HCT116 (cell line): Measurements from ENCODE around the gene TMEM59L.

ENCODE experiments used
- ATF3 ChIP-seq: IDR thresholded peaks from 2 replicates; pipeline ENCODE4 v1.6.1; 2012
- CTCF ChIP-seq, 3 experiments: fragments of 200-600 bp in 1 of 3; sonication (generic) in 1 of 3; IDR thresholded peaks in 2 of 3; conservative IDR thresholded peaks in 1 of 3; 2 replicates each; pipeline ENCODE4 v1.5.1; 2012 to 2017; ENCODE audit warnings: low read depth in 2 of 3, low read length in 2 of 3, antibody characterized with exemption in 1 of 3, borderline replicate concordance in 1 of 3, control low read depth in 1 of 3, mild to moderate bottlenecking in 1 of 3, mixed read lengths in 1 of 3, mixed run types in 1 of 3, moderate library complexity in 1 of 3; ENCODE audit not compliant: insufficient read depth in 1 of 3
- EGR1 ChIP-seq: IDR thresholded peaks from 2 replicates; pipeline ENCODE4 v1.6.1; 2012; ENCODE audit warnings: low read depth
- EZH2 ChIP-seq: fragments of 200-600 bp; sonication (generic); IDR thresholded peaks from 2 replicates; pipeline ENCODE4 v1.6.1; 2017; ENCODE audit warnings: antibody characterized with exemption, mixed run types
- EZH2phosphoT487 ChIP-seq: fragments of 200-600 bp; IDR thresholded peaks from 2 replicates; pipeline ENCODE4 v1.6.1; 2018; ENCODE audit warnings: antibody characterized with exemption, borderline replicate concordance
- MAX ChIP-seq: IDR thresholded peaks from 2 replicates; pipeline ENCODE4 v1.6.1; 2012
- POLR2A ChIP-seq: IDR thresholded peaks from 2 replicates; pipeline ENCODE4 v1.7.0; 2011; ENCODE audit warnings: borderline replicate concordance; ENCODE audit not compliant: insufficient read depth, insufficient read length; ENCODE audit errors: extremely low read depth
- POLR2AphosphoS5 ChIP-seq: IDR thresholded peaks from 2 replicates; pipeline ENCODE4 v1.6.1; 2011; ENCODE audit warnings: mild to moderate bottlenecking, low read depth, low read length, moderate library complexity
- RAD21 ChIP-seq: IDR thresholded peaks from 2 replicates; pipeline ENCODE4 v1.6.1; 2012; ENCODE audit warnings: low read depth, mild to moderate bottlenecking
- SRF ChIP-seq: IDR thresholded peaks from 2 replicates; pipeline ENCODE4 v1.6.1; 2012; ENCODE audit warnings: low read depth
- TCF7L2 ChIP-seq: IDR thresholded peaks from 2 replicates; pipeline ENCODE4 v1.7.0; 2011; ENCODE audit warnings: borderline replicate concordance, inconsistent platforms; ENCODE audit not compliant: insufficient read depth, insufficient read length; ENCODE audit errors: extremely low read depth
- YY1 ChIP-seq: IDR thresholded peaks from 2 replicates; pipeline ENCODE4 v1.6.1; 2011; ENCODE audit warnings: low read length, low read depth, moderate library complexity, mild to moderate bottlenecking; ENCODE audit not compliant: insufficient replicate concordance; ENCODE audit errors: extremely low read depth

GRCh38 chr19:18668744-18669523 lies 56.3 kb downstream of the TMEM59L start:
- TF ChIP-seq EGR1: no peak
- no peak for TF ChIP-seq EZH2
- no peak for TF ChIP-seq CTCF (IDR thresholded peaks at IDR 0.05 in 2 of 3, conservative IDR thresholded peaks at IDR 0.05 in 1 of 3; ENCODE audit: borderline replicate concordance in 1 of 3, insufficient read depth in 1 of 3, low read depth in 2 of 3, low read length in 2 of 3)
- TF ChIP-seq POLR2A: no peak
- TF ChIP-seq RAD21: no peak
- no peak for TF ChIP-seq MAX
- no peak for TF ChIP-seq POLR2AphosphoS5
- TF ChIP-seq SRF: no peak
- TF ChIP-seq ATF3: no peak
- TF ChIP-seq EZH2phosphoT487: no peak
- TF ChIP-seq TCF7L2: no peak
- no peak for TF ChIP-seq YY1
